HepG2 (cell line): ENCODE results near the gene KCNK2.

Source experiments
- ARID4A ChIP-seq: sonication (generic); formaldehyde crosslinking; IDR thresholded peaks from 2 replicates; pipeline ENCODE4 v1.5.0; 2020; ENCODE audit warnings: mild to moderate bottlenecking, missing genetic modification reagents, borderline replicate concordance
- EZH2 ChIP-seq: conservative IDR thresholded peaks from 2 replicates; pipeline ENCODE4 v1.6.1; 2012; ENCODE audit warnings: mild to moderate bottlenecking, low read depth, low read length, moderate library complexity
- XRCC5 ChIP-seq: fragments of 200-400 bp; formaldehyde crosslinking; optimal IDR thresholded peaks from 2 replicates; pipeline ENCODE3; 2017; ENCODE audit warnings: mild to moderate bottlenecking, low read length
- ZNF543 ChIP-seq: sonication (generic); formaldehyde crosslinking; IDR thresholded peaks from 2 replicates; pipeline ENCODE4 v1.4.0; 2020; ENCODE audit warnings: mild to moderate bottlenecking, missing genetic modification reagents
- ZNF703 ChIP-seq: sonication (generic); formaldehyde crosslinking; IDR thresholded peaks from 2 replicates; pipeline ENCODE4 v1.5.1; 2020; ENCODE audit warnings: missing genetic modification reagents, mild to moderate bottlenecking, moderate library complexity, borderline replicate concordance

- TF ChIP-seq XRCC5: no peak
- no peak for TF ChIP-seq ZNF543 (CRISPR knock-in tag)
- TF ChIP-seq EZH2: no peak
- TF ChIP-seq ZNF703 (CRISPR knock-in tag): no peak
- TF ChIP-seq ARID4A (CRISPR knock-in tag): no peak
Measured at GRCh38 chr1:215226757-215227156, 144.2 kb downstream of the KCNK2 start.
